GM21447 (cell line): ENCODE data around the gene MARCHF3.
"Not testable (repeated sequence)": the region's sequence is repeated elsewhere in the genome, so short reads cannot be mapped to it uniquely, and the experiment has no call there.

Experiments
- ATAC-seq: cut with Tn5 transposase; IDR thresholded peaks from one replicate; pipeline ENCODE4 v1.9.1; 2021; ENCODE audit not compliant: unreplicated experiment

Gene MARCHF3

GRCh38 chr5:126921241-126922091 is 108.9 kb downstream of the MARCHF3 start:
- ATAC-seq = no peak

- no peak for ATAC-seq
These were observed 110.1 kb downstream of the MARCHF3 start for GRCh38 chr5:126920291-126920690.

GRCh38 chr5:126919566-126919965 is 110.8 kb downstream of the MARCHF3 start:
- ATAC-seq = no peak

DNA sequence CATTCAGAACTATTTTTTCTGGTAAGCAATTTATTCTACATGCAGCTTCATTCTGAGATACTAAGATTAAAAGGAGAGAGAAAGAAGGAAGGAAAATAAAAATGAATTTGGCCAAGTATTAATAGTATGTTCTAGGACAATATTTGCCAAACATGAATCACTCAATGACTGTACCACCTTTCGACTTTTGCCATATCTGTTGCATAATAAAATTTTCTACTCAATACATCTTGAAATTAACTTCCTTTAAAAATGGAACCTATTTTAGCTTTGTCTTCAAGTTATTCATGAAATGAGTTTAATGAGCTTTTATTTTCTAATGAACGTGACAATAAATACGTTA is 111.8 kb downstream of the MARCHF3 start:
- no peak for ATAC-seq

GRCh38 chr5:126917918-126918614 is 112.3 kb downstream of the MARCHF3 start:
- no peak for ATAC-seq

GRCh38 chr5:126915496-126915895 is 114.9 kb downstream of the MARCHF3 start:
- ATAC-seq = no peak

DNA sequence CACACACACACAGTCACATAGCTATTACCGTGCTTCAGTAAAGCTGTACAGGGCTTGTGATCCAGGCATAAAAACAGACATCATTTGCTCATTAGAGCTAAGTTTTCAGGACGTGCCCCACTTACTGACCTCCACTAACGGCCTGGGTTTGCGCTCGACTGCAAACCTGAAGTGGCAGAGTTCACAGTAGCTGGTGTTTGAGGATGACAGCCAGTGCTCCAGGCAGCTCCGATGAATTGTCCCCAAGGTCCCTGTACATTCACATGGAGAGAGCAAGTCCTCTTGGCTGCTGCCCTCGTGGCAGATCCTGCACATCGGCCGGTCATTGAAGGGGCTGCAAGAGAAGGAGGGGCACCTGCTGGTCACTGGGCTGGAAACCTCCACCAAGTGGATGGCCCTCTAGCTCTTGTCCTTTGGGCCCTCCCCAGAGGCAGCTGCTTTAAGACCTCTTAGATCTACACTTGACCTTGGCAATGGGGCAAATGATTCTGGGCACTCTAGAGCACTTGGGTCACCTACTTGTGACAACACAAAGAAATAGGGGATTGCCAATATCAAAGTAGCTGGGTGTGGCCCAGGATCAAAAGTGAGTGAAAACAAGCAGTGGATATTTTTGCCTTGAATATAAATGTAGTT is 115.4 kb downstream of the MARCHF3 start:
- ATAC-seq = no peak

GRCh38 chr5:126912616-126913200 is 117.7 kb downstream of the MARCHF3 start:
- ATAC-seq = no peak

GRCh38 chr5:126911986-126912385 is 118.4 kb downstream of the MARCHF3 start:
- no peak for ATAC-seq

- no peak for ATAC-seq
These were observed 120.5 kb downstream of the MARCHF3 start for GRCh38 chr5:126909856-126910255.

- ATAC-seq = not testable (repeated sequence)
These were observed 126.0 kb downstream of the MARCHF3 start for GRCh38 chr5:126904407-126904806.

GRCh38 chr5:126900796-126901195 is 129.6 kb downstream of the MARCHF3 start:
- ATAC-seq = no peak

- no peak for ATAC-seq
These were observed 130.9 kb downstream of the MARCHF3 start for GRCh38 chr5:126899476-126899875.

- ATAC-seq = no peak
These were observed 132.3 kb downstream of the MARCHF3 start for GRCh38 chr5:126897851-126898630.

GRCh38 chr5:126896170-126896702 is 134.1 kb downstream of the MARCHF3 start:
- no peak for ATAC-seq

DNA sequence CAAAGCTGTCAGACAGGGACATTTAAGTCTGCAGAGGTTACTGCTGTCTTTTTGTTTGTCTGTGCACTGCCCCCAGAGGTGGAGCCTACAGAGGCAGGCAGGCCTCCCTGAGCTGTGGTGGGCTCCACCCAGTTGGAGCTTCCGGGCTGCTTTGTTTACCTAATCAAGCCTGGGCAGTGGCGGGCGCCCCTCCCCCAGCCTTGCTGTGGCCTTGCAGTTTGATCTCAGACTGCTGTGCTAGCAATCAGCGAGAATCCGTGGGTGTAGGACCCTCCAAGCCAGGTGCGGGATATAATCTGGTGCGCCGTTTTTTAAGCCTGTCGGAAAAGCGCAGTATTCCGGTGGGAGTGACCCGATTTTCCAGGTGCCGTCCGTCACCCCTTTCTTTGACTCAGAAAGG is 134.6 kb downstream of the MARCHF3 start:
- ATAC-seq = not testable (repeated sequence)

- ATAC-seq = not testable (repeated sequence)
These were observed 139.9 kb downstream of the MARCHF3 start for GRCh38 chr5:126890414-126890813.

- ATAC-seq = no peak
These were observed 142.2 kb downstream of the MARCHF3 start for GRCh38 chr5:126888175-126888574.

DNA sequence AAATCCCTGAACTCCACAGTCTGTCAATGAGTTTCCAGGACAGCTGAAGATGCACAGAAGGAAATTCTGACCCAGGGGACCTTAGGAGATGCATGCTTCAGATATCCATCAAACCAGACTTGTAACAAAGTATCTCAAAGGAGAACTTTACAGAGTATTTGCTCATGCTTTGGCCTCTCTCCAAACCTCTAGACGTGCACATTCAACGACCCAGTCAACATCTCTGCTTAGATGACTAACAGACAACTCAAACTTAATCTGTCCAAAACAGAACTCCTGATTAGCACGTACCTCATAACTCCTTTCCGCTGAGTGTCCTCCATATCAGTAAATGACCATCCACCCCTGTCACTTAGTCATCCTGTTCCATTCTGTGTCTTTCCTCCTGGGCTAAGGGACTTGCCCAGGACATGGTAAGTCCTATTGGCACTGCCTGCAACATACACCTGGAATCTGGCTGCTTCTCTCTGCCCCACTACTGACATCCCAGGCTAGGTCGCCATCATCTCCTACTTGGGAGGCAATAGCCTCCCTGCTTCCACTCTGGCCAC is 146.0 kb downstream of the MARCHF3 start:
- ATAC-seq = no peak

DNA sequence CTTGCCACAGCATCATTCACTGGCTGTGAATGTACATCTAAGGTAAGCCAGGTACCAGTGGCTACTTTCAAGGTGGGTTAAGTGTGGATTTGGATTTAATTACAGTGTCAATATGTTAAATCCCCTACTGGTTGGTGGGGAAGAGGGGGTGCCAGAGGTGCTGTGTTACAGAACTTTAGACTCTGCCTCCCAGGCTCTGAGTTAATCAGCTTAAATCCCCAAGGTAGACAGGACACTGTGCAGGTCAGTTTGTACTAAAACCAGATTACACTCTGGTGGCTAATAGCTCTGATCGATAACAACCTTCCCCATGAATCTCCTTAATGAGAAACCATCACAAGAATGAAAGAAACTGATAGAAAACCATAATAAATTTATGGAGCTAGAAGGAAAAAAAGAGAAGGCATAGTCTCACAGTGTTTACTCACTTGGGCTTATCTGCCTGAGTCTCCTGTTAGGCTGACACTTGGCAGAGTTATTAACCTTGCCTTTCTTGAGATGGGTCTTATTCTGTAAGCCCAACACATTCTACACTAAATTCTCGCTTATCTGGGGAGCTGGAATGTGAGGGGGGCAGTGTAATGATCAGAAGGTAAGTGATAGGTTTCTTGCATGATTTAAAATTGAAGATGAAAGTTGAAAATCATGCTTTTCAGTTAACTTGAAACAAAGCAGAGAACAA is 146.7 kb downstream of the MARCHF3 start:
- no peak for ATAC-seq
